Measurements from ENCODE around the gene TKFC.

Gene TKFC

GRCh38 chr11:61337706-61338470 lies 4.9 kb downstream of the TKFC start:
- Histone ChIP-seq H3K27me3 (ENCODE audit: control insufficient read depth, insufficient read depth, low read length) (no peaks in the 10 kb centered on the region), H3K27ac (ENCODE audit: low read depth, low read length) (no peak overlapping the region), H3K36me3 (ENCODE audit: control insufficient read depth, insufficient read depth, low read length) (peaks cover 3% of the 10 kb centered on the region; the same call in 1 of the 2 replicates), H3K4me3 (ENCODE audit: low read depth, low read length) (no peak overlapping the region), H3K9ac (ENCODE audit: low read depth, low read length) (no peak overlapping the region), H3K4me1 (ENCODE audit: control insufficient read depth, insufficient read depth, low read length) (peaks cover 18% of the 10 kb centered on the region), H3K9me3 (ENCODE audit: control insufficient read depth, insufficient read depth, low read length) (no peaks in the 10 kb centered on the region)

GRCh38 chr11:61338783-61339489 lies 5.9 kb downstream of the TKFC start:
- H3K4me1 ChIP-seq (ENCODE audit: control insufficient read depth, insufficient read depth, low read length): peaks cover 14% of the 10 kb centered on the region
- H3K27me3 ChIP-seq (ENCODE audit: control insufficient read depth, insufficient read depth, low read length): no peaks in the 10 kb centered on the region
- no peak overlapping the region for H3K4me3 ChIP-seq (ENCODE audit: low read depth, low read length)
- H3K36me3 ChIP-seq (ENCODE audit: control insufficient read depth, insufficient read depth, low read length): peaks cover 3% of the 10 kb centered on the region; the same call in 1 of the 2 replicates
- H3K9me3 ChIP-seq (ENCODE audit: control insufficient read depth, insufficient read depth, low read length): no peaks in the 10 kb centered on the region
- no peak overlapping the region for H3K27ac ChIP-seq (ENCODE audit: low read depth, low read length)
- no peak overlapping the region for H3K9ac ChIP-seq (ENCODE audit: low read depth, low read length)

- H3K27ac ChIP-seq (ENCODE audit: low read depth, low read length): no peak overlapping the region
- peaks cover 5% of the 10 kb centered on the region; the same call in 1 of the 2 replicates for H3K36me3 ChIP-seq (ENCODE audit: control insufficient read depth, insufficient read depth, low read length)
- H3K4me1 ChIP-seq (ENCODE audit: control insufficient read depth, insufficient read depth, low read length): peaks cover 13% of the 10 kb centered on the region
- no peak overlapping the region for H3K9ac ChIP-seq (ENCODE audit: low read depth, low read length)
- no peak overlapping the region for H3K4me3 ChIP-seq (ENCODE audit: low read depth, low read length)
- H3K27me3 ChIP-seq (ENCODE audit: control insufficient read depth, insufficient read depth, low read length): no peaks in the 10 kb centered on the region
- no peaks in the 10 kb centered on the region for H3K9me3 ChIP-seq (ENCODE audit: control insufficient read depth, insufficient read depth, low read length)
Observed at GRCh38 chr11:61339490-61339878, 6.5 kb downstream of the TKFC start.

GRCh38 chr11:61340979-61341378 lies 8.0 kb downstream of the TKFC start:
- H3K27ac ChIP-seq (ENCODE audit: low read depth, low read length): no peak overlapping the region
- H3K9me3 ChIP-seq (ENCODE audit: control insufficient read depth, insufficient read depth, low read length): no peaks in the 10 kb centered on the region
- peaks cover 4% of the 10 kb centered on the region; the same call in 1 of the 2 replicates for H3K4me1 ChIP-seq (ENCODE audit: control insufficient read depth, insufficient read depth, low read length)
- H3K9ac ChIP-seq (ENCODE audit: low read depth, low read length): no peak overlapping the region
- H3K4me3 ChIP-seq (ENCODE audit: low read depth, low read length): no peak overlapping the region
- no peaks in the 10 kb centered on the region for H3K27me3 ChIP-seq (ENCODE audit: control insufficient read depth, insufficient read depth, low read length)
- peaks cover 8% of the 10 kb centered on the region; the same call in 1 of the 2 replicates for H3K36me3 ChIP-seq (ENCODE audit: control insufficient read depth, insufficient read depth, low read length)

GRCh38 chr11:61341706-61342105 lies 8.7 kb downstream of the TKFC start:
- Histone ChIP-seq H3K4me1 (ENCODE audit: control insufficient read depth, insufficient read depth, low read length) (no peaks in the 10 kb centered on the region), H3K9me3 (ENCODE audit: control insufficient read depth, insufficient read depth, low read length) (no peaks in the 10 kb centered on the region), H3K9ac (ENCODE audit: low read depth, low read length) (no peak overlapping the region), H3K27ac (ENCODE audit: low read depth, low read length) (no peak overlapping the region), H3K4me3 (ENCODE audit: low read depth, low read length) (no peak overlapping the region), H3K27me3 (ENCODE audit: control insufficient read depth, insufficient read depth, low read length) (no peaks in the 10 kb centered on the region), H3K36me3 (ENCODE audit: control insufficient read depth, insufficient read depth, low read length) (peaks cover 8% of the 10 kb centered on the region; the same call in 1 of the 2 replicates)

- no peaks in the 10 kb centered on the region for H3K9me3 ChIP-seq (ENCODE audit: control insufficient read depth, insufficient read depth, low read length)
- H3K9ac ChIP-seq (ENCODE audit: low read depth, low read length): no peak overlapping the region
- H3K36me3 ChIP-seq (ENCODE audit: control insufficient read depth, insufficient read depth, low read length): peaks cover 8% of the 10 kb centered on the region; the same call in 1 of the 2 replicates
- H3K4me3 ChIP-seq (ENCODE audit: low read depth, low read length): no peak overlapping the region
- H3K4me1 ChIP-seq (ENCODE audit: control insufficient read depth, insufficient read depth, low read length): no peaks in the 10 kb centered on the region
- no peaks in the 10 kb centered on the region for H3K27me3 ChIP-seq (ENCODE audit: control insufficient read depth, insufficient read depth, low read length)
- H3K27ac ChIP-seq (ENCODE audit: low read depth, low read length): no peak overlapping the region
Observed at GRCh38 chr11:61342207-61342803, 9.3 kb downstream of the TKFC start.

GRCh38 chr11:61343792-61344745 lies 11.0 kb downstream of the TKFC start:
- Histone ChIP-seq H3K27ac (ENCODE audit: low read depth, low read length) (no peak overlapping the region), H3K36me3 (ENCODE audit: control insufficient read depth, insufficient read depth, low read length) (peaks cover 18% of the 10 kb centered on the region), H3K9ac (ENCODE audit: low read depth, low read length) (no peak overlapping the region), H3K27me3 (ENCODE audit: control insufficient read depth, insufficient read depth, low read length) (no peaks in the 10 kb centered on the region), H3K4me1 (ENCODE audit: control insufficient read depth, insufficient read depth, low read length) (no peaks in the 10 kb centered on the region), H3K4me3 (ENCODE audit: low read depth, low read length) (no peak overlapping the region), H3K9me3 (ENCODE audit: control insufficient read depth, insufficient read depth, low read length) (no peaks in the 10 kb centered on the region)

- Histone ChIP-seq H3K9me3 (ENCODE audit: control insufficient read depth, insufficient read depth, low read length) (no peaks in the 10 kb centered on the region), H3K9ac (ENCODE audit: low read depth, low read length) (no peak overlapping the region), H3K4me1 (ENCODE audit: control insufficient read depth, insufficient read depth, low read length) (no peaks in the 10 kb centered on the region), H3K27me3 (ENCODE audit: control insufficient read depth, insufficient read depth, low read length) (no peaks in the 10 kb centered on the region), H3K4me3 (ENCODE audit: low read depth, low read length) (no peak overlapping the region), H3K27ac (ENCODE audit: low read depth, low read length) (no peak overlapping the region), H3K36me3 (ENCODE audit: control insufficient read depth, insufficient read depth, low read length) (peaks cover 28% of the 10 kb centered on the region)
Observed at GRCh38 chr11:61345170-61345610, 12.2 kb downstream of the TKFC start.

- H3K4me1 ChIP-seq (ENCODE audit: control insufficient read depth, insufficient read depth, low read length): no peaks in the 10 kb centered on the region
- no peak overlapping the region for H3K9ac ChIP-seq (ENCODE audit: low read depth, low read length)
- H3K27ac ChIP-seq (ENCODE audit: low read depth, low read length): no peak overlapping the region
- H3K4me3 ChIP-seq (ENCODE audit: low read depth, low read length): no peak overlapping the region
- H3K27me3 ChIP-seq (ENCODE audit: control insufficient read depth, insufficient read depth, low read length): no peaks in the 10 kb centered on the region
- no peaks in the 10 kb centered on the region for H3K9me3 ChIP-seq (ENCODE audit: control insufficient read depth, insufficient read depth, low read length)
- H3K36me3 ChIP-seq (ENCODE audit: control insufficient read depth, insufficient read depth, low read length): peaks cover 36% of the 10 kb centered on the region
Observed at GRCh38 chr11:61345954-61346843, 13.2 kb downstream of the TKFC start.
